NCI-H2081 treated with DMSO at 0.1 percent for 48 hours (cell line): ENCODE data around the gene INTS3.

Source experiments
- DNase-seq: peaks from one replicate; lab custom pipeline; 2025; lab: John Stamatoyannopoulos, UW

INTS3 gene

GRCh38 chr1:153799016-153799415, 71.2 kb downstream of the INTS3 start:
- no peak for DNase-seq

GRCh38 chr1:153799566-153800465, 72.0 kb downstream of the INTS3 start:
- DNase-seq = no peak

GRCh38 chr1:153800516-153800915, 72.7 kb downstream of the INTS3 start:
- no peak for DNase-seq

GRCh38 chr1:153801028-153801625, 73.3 kb downstream of the INTS3 start:
- no peak for DNase-seq

- DNase-seq = no peak
Measured at GRCh38 chr1:153801786-153802697, 74.2 kb downstream of the INTS3 start.

GRCh38 chr1:153803470-153804056, 75.7 kb downstream of the INTS3 start:
- no peak for DNase-seq

- DNase-seq = no peak
Measured at GRCh38 chr1:153804112-153804511, 76.3 kb downstream of the INTS3 start.

- DNase-seq = no peak
Measured at GRCh38 chr1:153805042-153805745, 77.3 kb downstream of the INTS3 start.

GRCh38 chr1:153805886-153806719, 78.3 kb downstream of the INTS3 start:
- no peak for DNase-seq

- no peak for DNase-seq
Measured at GRCh38 chr1:153816283-153816889, 88.5 kb downstream of the INTS3 start.

- no peak for DNase-seq
Measured at GRCh38 chr1:153818876-153819275, 91.0 kb downstream of the INTS3 start.
